PC-9 (cell line): ENCODE data around the gene CPS1. TPM values are rescaled to one million over a fixed set of nuclear protein-coding genes. Genes with fewer than 3 reads are reported as not detected.

Experiments used
- BruUV-seq: library from RNA; stranded (reverse); fragments of 400-500 nt; replicated peaks from 2 replicates; lab custom pipeline; 2021; lab: Mats Ljungman, UMichigan
- CTCF ChIA-PET: fragments of 300-600 bp; sonication (Branson Sonifier 250); formaldehyde crosslinking; loops from one replicate; lab custom pipeline; 2022; ENCODE audit warnings: antibody characterized with exemption; lab: Charles Lee
- POLR2A ChIA-PET: fragments of 300-600 bp; sonication (Branson Sonifier 250); formaldehyde crosslinking; loops from one replicate; lab custom pipeline; 2022; ENCODE audit warnings: antibody characterized with exemption; ENCODE audit not compliant: unreplicated experiment; lab: Charles Lee
- DNase-seq, 2 experiments: peaks; one replicate each; pipeline versions ENCODE4 v3.0.0 to v3.0.0-alpha.2; 2015 to 2022; ENCODE audit warnings: mixed read lengths in 1 of 2
- H2AFZ ChIP-seq: fragments of 200-600 bp; sonication (generic); 2 replicates; pipeline ENCODE4 v1.8.1; 2017; ENCODE audit warnings: antibody characterized with exemption
- H3F3A ChIP-seq: fragments of 200-600 bp; sonication (generic); 2 replicates; pipeline ENCODE4 v1.8.1; 2017; ENCODE audit warnings: antibody characterized with exemption, mild to moderate bottlenecking, low read depth; ENCODE audit not compliant: insufficient read depth
- H3K27ac ChIP-seq: fragments of 200-600 bp; sonication (generic); 2 replicates; pipeline ENCODE4 v1.6.1; 2016; ENCODE audit warnings: mixed run types
- H3K27me3 ChIP-seq: fragments of 200-600 bp; sonication (generic); 2 replicates; pipeline ENCODE4 v1.6.1; 2016; ENCODE audit warnings: low read depth, mixed run types; ENCODE audit not compliant: insufficient read depth
- H3K36me3 ChIP-seq: fragments of 200-600 bp; sonication (generic); 2 replicates; pipeline ENCODE4 v1.6.1; 2016; ENCODE audit warnings: low read depth, mixed run types
- H3K4me1 ChIP-seq: fragments of 200-600 bp; sonication (generic); replicated peaks from 2 replicates; pipeline ENCODE4 v1.6.1; 2016; ENCODE audit warnings: mixed run types; ENCODE audit not compliant: insufficient read depth
- H3K4me2 ChIP-seq: fragments of 200-600 bp; sonication (generic); 2 replicates; pipeline ENCODE4 v1.6.1; 2017; ENCODE audit warnings: mixed run types
- H3K4me3 ChIP-seq: fragments of 200-600 bp; sonication (generic); 2 replicates; pipeline ENCODE4 v1.6.1; 2016; ENCODE audit warnings: mixed run types
- H3K79me2 ChIP-seq: fragments of 200-600 bp; sonication (generic); 2 replicates; pipeline ENCODE4 v1.6.1; 2017; ENCODE audit warnings: low read depth, mixed run types
- H3K9me2 ChIP-seq: fragments of 200-600 bp; sonication (generic); 2 replicates; pipeline ENCODE4 v1.8.1; 2017; ENCODE audit warnings: mild to moderate bottlenecking; ENCODE audit not compliant: insufficient read depth
- H3K9me3 ChIP-seq: fragments of 200-600 bp; sonication (generic); 2 replicates; pipeline ENCODE4 v1.8.1; 2016; ENCODE audit warnings: low read depth; ENCODE audit not compliant: insufficient read depth
- H4K20me1 ChIP-seq: fragments of 200-600 bp; sonication (generic); 2 replicates; pipeline ENCODE4 v1.8.1; 2017; ENCODE audit not compliant: insufficient read depth
- EZH2 ChIP-seq: fragments of 200-600 bp; sonication (generic); IDR thresholded peaks from 2 replicates; pipeline ENCODE4 v1.8.0; 2017; ENCODE audit warnings: antibody characterized with exemption, low read depth
- intact Hi-C: fragments of 100-400 bp; cut with micrococcal nuclease; formaldehyde crosslinking; loops from one replicate; pipeline ENCODE4 v1.10.0; 2022; ENCODE audit not compliant: unreplicated experiment
- total RNA-seq: library from RNA; stranded (reverse); gene quantifications from 2 replicates; pipeline ENCODE4 v1.2.3, GENCODE V29; 2021
- TF ChIP-seq, protein P1 (sequence below): fragments of 200-600 bp; sonication (generic); conservative IDR thresholded peaks from 2 replicates; pipeline ENCODE4 v1.6.1; 2017; ENCODE audit warnings: mixed run types, antibody characterized with exemption, mild to moderate bottlenecking, moderate library complexity

The CPS1 gene
- total RNA-seq, 1 experiment from 2014 or later = 27.5 TPM

GRCh38 chr2:210531050-210531449 lies 25.3 kb upstream of the CPS1 start:
- DNase-seq = no peak
- Histone ChIP-seq H3K27ac (no peak overlapping the region), H3K4me3 (no peak overlapping the region), H3K9me3 (no peaks in the 10 kb centered on the region), H2AFZ (no peak overlapping the region), H3K36me3 (no peaks in the 10 kb centered on the region), H4K20me1 (no peaks in the 10 kb centered on the region), H3F3A (no peaks in the 10 kb centered on the region), H3K79me2 (no peaks in the 10 kb centered on the region), H3K27me3 (no peaks in the 10 kb centered on the region), H3K4me1 (no peaks in the 10 kb centered on the region), H3K9me2 (no peaks in the 10 kb centered on the region), H3K4me2 (no peak overlapping the region)
- POLR2A ChIA-PET = no interaction called here
- BruUV-seq = no TSS peak
- TF ChIP-seq EZH2 = no peak
- TF ChIP-seq, protein P1, sequence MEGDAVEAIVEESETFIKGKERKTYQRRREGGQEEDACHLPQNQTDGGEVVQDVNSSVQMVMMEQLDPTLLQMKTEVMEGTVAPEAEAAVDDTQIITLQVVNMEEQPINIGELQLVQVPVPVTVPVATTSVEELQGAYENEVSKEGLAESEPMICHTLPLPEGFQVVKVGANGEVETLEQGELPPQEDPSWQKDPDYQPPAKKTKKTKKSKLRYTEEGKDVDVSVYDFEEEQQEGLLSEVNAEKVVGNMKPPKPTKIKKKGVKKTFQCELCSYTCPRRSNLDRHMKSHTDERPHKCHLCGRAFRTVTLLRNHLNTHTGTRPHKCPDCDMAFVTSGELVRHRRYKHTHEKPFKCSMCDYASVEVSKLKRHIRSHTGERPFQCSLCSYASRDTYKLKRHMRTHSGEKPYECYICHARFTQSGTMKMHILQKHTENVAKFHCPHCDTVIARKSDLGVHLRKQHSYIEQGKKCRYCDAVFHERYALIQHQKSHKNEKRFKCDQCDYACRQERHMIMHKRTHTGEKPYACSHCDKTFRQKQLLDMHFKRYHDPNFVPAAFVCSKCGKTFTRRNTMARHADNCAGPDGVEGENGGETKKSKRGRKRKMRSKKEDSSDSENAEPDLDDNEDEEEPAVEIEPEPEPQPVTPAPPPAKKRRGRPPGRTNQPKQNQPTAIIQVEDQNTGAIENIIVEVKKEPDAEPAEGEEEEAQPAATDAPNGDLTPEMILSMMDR = no peak
- CTCF ChIA-PET = interaction anchor here (0.6 kb wide), 1 partner anchor 1335 kb away, joined by 3 read pairs; no protein-coding TSS in a partner anchor
- intact Hi-C loops = no loop called here

GRCh38 chr2:210531482-210531881 lies 24.9 kb upstream of the CPS1 start:
- H2AFZ ChIP-seq = no peak overlapping the region
- no peaks in the 10 kb centered on the region for H3K79me2 ChIP-seq
- intact Hi-C loops = no loop called here
- TF ChIP-seq, protein P1 = no peak
- no peak for TF ChIP-seq EZH2
- H4K20me1 ChIP-seq = no peaks in the 10 kb centered on the region
- no TSS peak for BruUV-seq
- H3K4me1 ChIP-seq = no peaks in the 10 kb centered on the region
- no peaks in the 10 kb centered on the region for H3K9me3 ChIP-seq
- no peak overlapping the region for H3K27ac ChIP-seq
- ChIA-PET CTCF (interaction anchor here (0.6 kb wide), 1 partner anchor 1335 kb away, joined by 3 read pairs; no protein-coding TSS in a partner anchor), POLR2A (no interaction called here)
- no peak for DNase-seq
- no peaks in the 10 kb centered on the region for H3F3A ChIP-seq
- H3K36me3 ChIP-seq = no peaks in the 10 kb centered on the region
- no peaks in the 10 kb centered on the region for H3K27me3 ChIP-seq
- no peak overlapping the region for H3K4me2 ChIP-seq
- H3K4me3 ChIP-seq = no peak overlapping the region
- no peaks in the 10 kb centered on the region for H3K9me2 ChIP-seq

DNA sequence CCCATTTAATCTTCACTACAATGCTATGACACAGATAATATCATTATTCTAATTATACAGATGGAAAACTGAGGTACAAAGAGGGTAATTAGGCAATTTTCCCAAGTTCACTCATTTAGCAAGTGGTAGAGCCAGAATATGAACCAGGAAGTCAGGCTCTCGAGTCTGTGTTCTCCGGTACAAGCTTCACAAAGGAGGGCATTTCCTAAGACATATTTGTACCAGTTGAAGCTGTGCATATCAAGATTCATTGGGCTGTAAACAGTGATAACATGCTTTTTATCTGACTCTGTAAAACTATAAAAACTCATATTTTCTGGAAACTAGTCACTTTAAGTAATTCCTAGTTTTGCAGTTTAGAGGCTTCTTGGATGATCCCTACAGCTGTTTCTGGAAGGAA lies 23.0 kb upstream of the CPS1 start:
- no peaks in the 10 kb centered on the region for H3K36me3 ChIP-seq
- H3K9me2 ChIP-seq = no peaks in the 10 kb centered on the region
- no peak overlapping the region for H2AFZ ChIP-seq
- TF ChIP-seq, protein P1 = no peak
- TF ChIP-seq EZH2 = no peak
- intact Hi-C loops = no loop called here
- no peaks in the 10 kb centered on the region for H3F3A ChIP-seq
- H3K27ac ChIP-seq = no peak overlapping the region
- H3K27me3 ChIP-seq = no peaks in the 10 kb centered on the region
- CTCF ChIA-PET = no interaction called here
- no peak overlapping the region for H3K4me3 ChIP-seq
- POLR2A ChIA-PET = no interaction called here
- no peaks in the 10 kb centered on the region for H3K4me1 ChIP-seq
- H4K20me1 ChIP-seq = no peaks in the 10 kb centered on the region
- DNase-seq = no peak
- H3K4me2 ChIP-seq = no peak overlapping the region
- no TSS peak for BruUV-seq
- no peaks in the 10 kb centered on the region for H3K79me2 ChIP-seq
- H3K9me3 ChIP-seq = no peaks in the 10 kb centered on the region
